ENCODE measurements around the gene COMMD10.

DNA sequence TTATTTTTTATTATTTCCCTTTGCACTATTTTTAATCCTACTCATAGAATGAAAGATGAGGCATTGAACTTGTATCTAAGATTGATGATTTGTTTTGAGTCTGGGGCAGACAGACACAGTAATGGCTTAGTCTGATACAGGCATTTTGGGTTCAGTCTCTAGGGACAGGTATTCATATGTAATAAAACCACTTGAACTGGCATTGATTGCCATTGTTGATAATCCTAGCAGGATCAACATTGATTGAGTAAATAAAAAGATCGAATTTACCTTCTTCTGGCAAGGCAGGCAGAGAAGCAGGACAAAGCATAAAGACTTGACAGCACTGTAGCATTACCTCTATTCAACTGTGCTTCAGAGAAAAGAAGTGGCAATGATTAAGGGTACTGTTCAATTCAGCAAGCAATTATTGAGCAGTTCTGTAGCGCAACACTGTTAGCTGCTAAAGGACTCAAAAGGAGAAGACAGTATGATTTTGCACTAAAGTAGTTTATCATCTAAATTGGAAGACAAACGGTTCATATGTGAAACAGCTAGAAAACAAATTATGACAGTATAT lies 144.4 kb downstream of the COMMD10 start:
- TF ChIP-seq, protein P1, sequence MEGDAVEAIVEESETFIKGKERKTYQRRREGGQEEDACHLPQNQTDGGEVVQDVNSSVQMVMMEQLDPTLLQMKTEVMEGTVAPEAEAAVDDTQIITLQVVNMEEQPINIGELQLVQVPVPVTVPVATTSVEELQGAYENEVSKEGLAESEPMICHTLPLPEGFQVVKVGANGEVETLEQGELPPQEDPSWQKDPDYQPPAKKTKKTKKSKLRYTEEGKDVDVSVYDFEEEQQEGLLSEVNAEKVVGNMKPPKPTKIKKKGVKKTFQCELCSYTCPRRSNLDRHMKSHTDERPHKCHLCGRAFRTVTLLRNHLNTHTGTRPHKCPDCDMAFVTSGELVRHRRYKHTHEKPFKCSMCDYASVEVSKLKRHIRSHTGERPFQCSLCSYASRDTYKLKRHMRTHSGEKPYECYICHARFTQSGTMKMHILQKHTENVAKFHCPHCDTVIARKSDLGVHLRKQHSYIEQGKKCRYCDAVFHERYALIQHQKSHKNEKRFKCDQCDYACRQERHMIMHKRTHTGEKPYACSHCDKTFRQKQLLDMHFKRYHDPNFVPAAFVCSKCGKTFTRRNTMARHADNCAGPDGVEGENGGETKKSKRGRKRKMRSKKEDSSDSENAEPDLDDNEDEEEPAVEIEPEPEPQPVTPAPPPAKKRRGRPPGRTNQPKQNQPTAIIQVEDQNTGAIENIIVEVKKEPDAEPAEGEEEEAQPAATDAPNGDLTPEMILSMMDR (IDR thresholded peaks at IDR 0.05) = no peak
- no peak for TF ChIP-seq POLR2A (IDR thresholded peaks at IDR 0.05)

All from adrenal gland (tissue), 5 donors.